ENCODE measurements around the gene ALG12. TPM values are rescaled to one million over a fixed set of nuclear protein-coding genes. Genes with fewer than 3 reads are reported as not detected.
A peak's percentile ranks its signal among the peaks of the same experiment; 100 is the strongest.

The ALG12 gene
- total and polyA plus RNA-seq, 2 of the 13 experiments (the other 11 are each of a cell fraction or from before 2014, with no cell fraction given): 7.8 to 15.8 TPM

DNA sequence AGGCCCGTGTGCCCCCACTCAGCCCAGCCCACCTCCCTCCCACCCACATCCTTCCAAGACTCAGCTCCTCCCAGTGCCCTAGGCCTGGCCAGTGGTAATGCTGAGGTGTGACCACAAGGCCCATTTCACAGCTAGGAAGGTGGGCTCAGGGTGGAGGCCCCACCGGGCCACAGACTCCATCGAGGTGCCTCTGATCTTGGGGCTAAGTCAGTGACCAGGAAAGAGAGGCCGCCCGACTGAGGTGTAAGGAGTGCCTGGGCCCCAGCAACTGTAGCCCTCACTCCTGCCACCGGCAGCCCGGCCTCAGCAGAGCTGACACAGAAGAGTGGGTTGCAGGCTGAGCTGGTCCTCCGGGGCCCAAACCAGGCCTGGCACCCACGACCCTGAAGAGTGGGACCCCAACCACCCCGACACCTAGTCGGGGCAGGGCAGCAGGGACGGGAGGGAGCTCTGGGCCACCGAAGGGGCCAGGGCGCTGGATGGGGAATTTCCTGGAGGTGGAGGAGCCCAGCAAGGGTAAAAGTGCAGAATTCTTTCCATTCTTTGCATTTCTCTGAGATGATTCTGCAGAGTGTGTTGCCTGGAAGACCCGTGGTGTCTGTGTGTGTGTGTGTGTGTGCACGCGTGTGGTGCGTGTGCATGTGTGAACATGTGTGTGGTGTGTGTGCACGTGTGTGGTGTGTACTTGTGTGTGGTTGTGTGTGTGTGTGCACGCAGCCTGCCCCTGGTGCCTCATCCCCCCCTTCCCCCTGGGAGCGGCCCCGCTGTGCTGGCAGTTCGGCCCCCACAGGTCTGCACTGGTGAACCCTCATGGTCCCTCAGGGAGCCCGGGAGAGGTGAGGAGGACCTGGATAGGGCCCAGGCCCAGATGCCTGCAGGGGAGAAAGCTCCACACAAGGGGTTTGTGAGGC is 34.0 kb upstream of the ALG12 start (continued):
- TF ChIP-seq, protein P1, sequence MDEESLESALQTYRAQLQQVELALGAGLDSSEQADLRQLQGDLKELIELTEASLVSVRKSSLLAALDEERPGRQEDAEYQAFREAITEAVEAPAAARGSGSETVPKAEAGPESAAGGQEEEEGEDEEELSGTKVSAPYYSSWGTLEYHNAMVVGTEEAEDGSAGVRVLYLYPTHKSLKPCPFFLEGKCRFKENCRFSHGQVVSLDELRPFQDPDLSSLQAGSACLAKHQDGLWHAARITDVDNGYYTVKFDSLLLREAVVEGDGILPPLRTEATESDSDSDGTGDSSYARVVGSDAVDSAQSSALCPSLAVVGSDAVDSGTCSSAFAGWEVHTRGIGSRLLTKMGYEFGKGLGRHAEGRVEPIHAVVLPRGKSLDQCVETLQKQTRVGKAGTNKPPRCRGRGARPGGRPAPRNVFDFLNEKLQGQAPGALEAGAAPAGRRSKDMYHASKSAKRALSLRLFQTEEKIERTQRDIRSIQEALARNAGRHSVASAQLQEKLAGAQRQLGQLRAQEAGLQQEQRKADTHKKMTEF (CRISPR knock-in tag; IDR thresholded peaks at IDR 0.05): 0 out of 2 replicates have a peak, but pooled peaks have one; percentile 31
- TF ChIP-seq ISX (CRISPR knock-in tag; conservative IDR thresholded peaks at IDR 0.05) (no peak), BCL6 (CRISPR knock-in tag; IDR thresholded peaks at IDR 0.05) (peak; percentile 79), GTF2F1 (IDR thresholded peaks at IDR 0.05; ENCODE audit: low read length) (no peak), ZNF839 (CRISPR knock-in tag; IDR thresholded peaks at IDR 0.05; ENCODE audit: borderline replicate concordance) (no peak), AGO1 (IDR thresholded peaks at IDR 0.05; ENCODE audit: low read depth, low read length, poor library complexity, severe bottlenecking) (no peak), ZNF703 (CRISPR knock-in tag; IDR thresholded peaks at IDR 0.05; ENCODE audit: borderline replicate concordance) (no peak; the same call in 1 of the 2 replicates), GABPB1 (CRISPR knock-in tag; IDR thresholded peaks at IDR 0.05) (peak; percentile 24; the same call in 1 of the 2 replicates), HMG20B (CRISPR knock-in tag; conservative IDR thresholded peaks at IDR 0.05) (0 out of 2 replicates have a peak, but pooled peaks have one; percentile 35), FOXJ3 (CRISPR knock-in tag; IDR thresholded peaks at IDR 0.05; ENCODE audit: borderline replicate concordance) (peak; percentile 14; the same call in 1 of the 2 replicates), PHB2 (IDR thresholded peaks at IDR 0.05; ENCODE audit: partially characterized antibody) (no peak), ZNF788 (CRISPR knock-in tag; IDR thresholded peaks at IDR 0.05; ENCODE audit: borderline replicate concordance) (peak; percentile 77; the same call in 1 of the 2 replicates), ZFP82 (CRISPR knock-in tag; IDR thresholded peaks at IDR 0.05; ENCODE audit: borderline replicate concordance) (no peak), HOXA5 (CRISPR knock-in tag; IDR thresholded peaks at IDR 0.05) (no peak), FOXM1 (CRISPR knock-in tag; IDR thresholded peaks at IDR 0.05) (no peak), GATAD1 (CRISPR knock-in tag; IDR thresholded peaks at IDR 0.05) (peak; percentile 29; the same call in 1 of the 2 replicates), ZNF224 (CRISPR knock-in tag; IDR thresholded peaks at IDR 0.05) (0 out of 2 replicates have a peak, but pooled peaks have one; percentile 57), RARA (CRISPR knock-in tag; IDR thresholded peaks at IDR 0.05) (peak; percentile 82), ZNF782 (CRISPR knock-in tag; IDR thresholded peaks at IDR 0.05; ENCODE audit: borderline replicate concordance) (no peak), ZIK1 (CRISPR knock-in tag; IDR thresholded peaks at IDR 0.05; ENCODE audit: borderline replicate concordance, low read depth) (no peak), PHF21A (CRISPR knock-in tag; IDR thresholded peaks at IDR 0.05) (peak; percentile 80), ZNF772 (CRISPR knock-in tag; IDR thresholded peaks at IDR 0.05) (peak; percentile 74; the same call in 1 of the 2 replicates), ZMYM4 (CRISPR knock-in tag; IDR thresholded peaks at IDR 0.05) (no peak)
- TF ChIP-seq, protein P2, sequence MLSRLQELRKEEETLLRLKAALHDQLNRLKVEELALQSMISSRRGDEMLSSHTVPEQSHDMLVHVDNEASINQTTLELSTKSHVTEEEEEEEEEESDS (CRISPR knock-in tag; IDR thresholded peaks at IDR 0.05; ENCODE audit: borderline replicate concordance): no peak
- TF ChIP-seq, protein P3, sequence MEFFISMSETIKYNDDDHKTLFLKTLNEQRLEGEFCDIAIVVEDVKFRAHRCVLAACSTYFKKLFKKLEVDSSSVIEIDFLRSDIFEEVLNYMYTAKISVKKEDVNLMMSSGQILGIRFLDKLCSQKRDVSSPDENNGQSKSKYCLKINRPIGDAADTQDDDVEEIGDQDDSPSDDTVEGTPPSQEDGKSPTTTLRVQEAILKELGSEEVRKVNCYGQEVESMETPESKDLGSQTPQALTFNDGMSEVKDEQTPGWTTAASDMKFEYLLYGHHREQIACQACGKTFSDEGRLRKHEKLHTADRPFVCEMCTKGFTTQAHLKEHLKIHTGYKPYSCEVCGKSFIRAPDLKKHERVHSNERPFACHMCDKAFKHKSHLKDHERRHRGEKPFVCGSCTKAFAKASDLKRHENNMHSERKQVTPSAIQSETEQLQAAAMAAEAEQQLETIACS (CRISPR knock-in tag; IDR thresholded peaks at IDR 0.05): no peak
- TF ChIP-seq, protein P4, sequence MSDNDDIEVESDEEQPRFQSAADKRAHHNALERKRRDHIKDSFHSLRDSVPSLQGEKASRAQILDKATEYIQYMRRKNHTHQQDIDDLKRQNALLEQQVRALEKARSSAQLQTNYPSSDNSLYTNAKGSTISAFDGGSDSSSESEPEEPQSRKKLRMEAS (IDR thresholded peaks at IDR 0.05): peak; percentile 85
